B cell (primary cell): ENCODE measurements around the gene KRT80. TPM values are rescaled to one million over a fixed set of nuclear protein-coding genes. Genes with fewer than 3 reads are reported as not detected.

Source experiments
- ATAC-seq: fragments of 200-7000 bp; cut with Tn5 transposase; one replicate; pipeline ENCODE4 v1.10.0; 2021; ENCODE audit warnings: low read depth, mild to moderate bottlenecking, moderate number of reproducible peaks, moderate library complexity
- CTCF ChIA-PET: fragments of 350-600 bp; sonication (Branson Sonifier 250); formaldehyde crosslinking; loops from one replicate; lab custom pipeline; 2021; ENCODE audit warnings: antibody characterized with exemption, inconsistent platforms; lab: Charles Lee
- POLR2A ChIA-PET: fragments of 350-600 bp; sonication (Branson Sonifier 250); formaldehyde crosslinking; loops from one replicate; lab custom pipeline; 2021; ENCODE audit warnings: antibody characterized with exemption; lab: Charles Lee
- DNase-seq: peaks from one replicate; pipeline ENCODE4 v3.0.0; 2013
- H2AFZ ChIP-seq: 2 replicates; pipeline ENCODE4 v1.6.1; 2012; ENCODE audit warnings: mild to moderate bottlenecking, low read depth, low read length; ENCODE audit not compliant: insufficient read depth, poor library complexity, severe bottlenecking
- H3K27ac ChIP-seq, 2 donors: 1 replicate in 1 of 2; 2 replicates in 1 of 2; pipeline ENCODE4 v1.5.1; 2012 to 2013; ENCODE audit warnings: low read length in 2 of 2, mild to moderate bottlenecking in 2 of 2, moderate library complexity in 1 of 2
- H3K27me3 ChIP-seq, 4 experiments: fragments of 200-600 bp in 1 of 4; sonication (generic) in 1 of 4; replicated peaks in 1 of 4; 1 replicate in 2 of 4; 2 replicates in 2 of 4; pipeline versions ENCODE4 v1.6.1 to v1.7.0; 2013 to 2016; ENCODE audit warnings: low read length in 3 of 4, mild to moderate bottlenecking in 2 of 4, mixed read lengths in 1 of 4, moderate library complexity in 1 of 4; ENCODE audit not compliant: insufficient read depth in 4 of 4, control insufficient read depth in 3 of 4; ENCODE audit errors: control extremely low read depth in 1 of 4
- H3K36me3 ChIP-seq, 2 experiments: replicated peaks in 1 of 2; 1 replicate in 1 of 2; 2 replicates in 1 of 2; pipeline versions ENCODE4 v1.6.1 to v1.7.1; 2013; ENCODE audit warnings: low read length in 1 of 2; ENCODE audit not compliant: insufficient read depth in 2 of 2, control insufficient read depth in 1 of 2; ENCODE audit errors: control extremely low read depth in 1 of 2, extremely low read depth in 1 of 2
- H3K4me1 ChIP-seq, 2 donors: fragments of 200-600 bp in 1 of 2; sonication (generic) in 1 of 2; 1 replicate in 1 of 2; 2 replicates in 1 of 2; pipeline versions ENCODE4 v1.5.1 to v1.6.1; 2013 to 2017; ENCODE audit warnings: low read length in 2 of 2; ENCODE audit not compliant: control insufficient read depth in 2 of 2, insufficient read depth in 2 of 2
- H3K4me2 ChIP-seq: replicated peaks from 2 replicates; pipeline ENCODE3; 2012; ENCODE audit warnings: mild to moderate bottlenecking, low read depth, low read length; ENCODE audit not compliant: poor library complexity, severe bottlenecking
- H3K4me3 ChIP-seq, 5 experiments: fragments of 200-600 bp in 1 of 5; sonication (generic) in 1 of 5; 1 replicate in 3 of 5; 2 replicates in 2 of 5; pipeline versions ENCODE4 v1.5.1 to v1.7.0; 2011 to 2016; ENCODE audit warnings: low read length in 4 of 5, mild to moderate bottlenecking in 4 of 5, low read depth in 2 of 5, control low read depth in 1 of 5, moderate library complexity in 1 of 5; ENCODE audit not compliant: insufficient read depth in 1 of 5; ENCODE audit errors: control extremely low read depth in 1 of 5, extremely low read depth in 1 of 5
- H3K79me2 ChIP-seq: fragments of 200-600 bp; sonication (generic); one replicate; pipeline ENCODE4 v1.6.0; 2016; ENCODE audit warnings: low read length; ENCODE audit not compliant: control insufficient read depth, insufficient read depth
- H3K9ac ChIP-seq: fragments of 200-600 bp; sonication (generic); 2 replicates; pipeline ENCODE4 v1.6.1; 2017; ENCODE audit warnings: mild to moderate bottlenecking, low read length, moderate library complexity
- H3K9me3 ChIP-seq, 3 donors: one replicate each; pipeline versions ENCODE4 v1.6.1 to v1.7.1; 2013; ENCODE audit warnings: low read length in 2 of 3; ENCODE audit not compliant: control insufficient read depth in 2 of 3, insufficient read depth in 1 of 3; ENCODE audit errors: control extremely low read depth in 1 of 3
- H4K20me1 ChIP-seq: 2 replicates; pipeline ENCODE4 v1.6.0; 2012; ENCODE audit warnings: mild to moderate bottlenecking, low read length; ENCODE audit not compliant: insufficient read depth, control insufficient read depth, poor library complexity, severe bottlenecking
- H3K27ac Mint-ChIP-seq: one replicate; pipeline ENCODE4 v1.8.0; 2021; ENCODE audit warnings: mixed read lengths
- H3K27me3 Mint-ChIP-seq: one replicate; pipeline ENCODE4 v1.8.0; 2021; ENCODE audit warnings: mixed read lengths
- H3K4me1 Mint-ChIP-seq: one replicate; pipeline ENCODE4 v1.8.0; 2021; ENCODE audit warnings: mixed read lengths
- H3K4me3 Mint-ChIP-seq: one replicate; pipeline ENCODE4 v1.8.0; 2021; ENCODE audit warnings: mixed read lengths
- H3K9me3 Mint-ChIP-seq: one replicate; pipeline ENCODE4 v1.8.0; 2022; ENCODE audit warnings: mixed read lengths; ENCODE audit not compliant: insufficient read depth
- EZH2 ChIP-seq: IDR thresholded peaks from 2 replicates; pipeline ENCODE4 v1.6.1; 2012; ENCODE audit warnings: borderline replicate concordance, low read depth, mild to moderate bottlenecking, moderate library complexity, low read length; ENCODE audit not compliant: insufficient read depth, poor library complexity, severe bottlenecking
- WGBS: methylation state at CpG from one replicate; pipeline ENCODE4 v1.1.5; 2013; ENCODE audit warnings: missing lambda C conversion rate; ENCODE audit not compliant: insufficient coverage; 5-methylcytosine and 5-hydroxymethylcytosine counted together
- intact Hi-C: fragments of 100-400 bp; cut with micrococcal nuclease; formaldehyde crosslinking; loops from one replicate; pipeline ENCODE4 v1.10.0; 2022
- polyA plus RNA-seq: library from polyadenylated mRNA; depleted of rRNA; stranded (reverse); fragments of >200 nt; gene quantifications from 2 replicates; pipeline ENCODE4 v1.2.3, GENCODE V29; 2012
- total RNA-seq, 2 donors: library from RNA; stranded (reverse); fragments of 120-200 nt in 1 of 2; gene quantifications; 1 replicate in 1 of 2; 2 replicates in 1 of 2; pipeline versions ENCODE4 v1.2.3 to v1.2.4, GENCODE V29; 2013 to 2022
- TF ChIP-seq, protein P1 (sequence below): fragments of 200-600 bp; IDR thresholded peaks from one replicate; pipeline ENCODE4 v1.8.0; 2022; ENCODE audit warnings: antibody characterized with exemption, mild to moderate bottlenecking

KRT80 gene
- total and polyA plus RNA-seq, 2 donors (not counting 1 experiment from before 2014, with no cell fraction given) = not detected

DNA sequence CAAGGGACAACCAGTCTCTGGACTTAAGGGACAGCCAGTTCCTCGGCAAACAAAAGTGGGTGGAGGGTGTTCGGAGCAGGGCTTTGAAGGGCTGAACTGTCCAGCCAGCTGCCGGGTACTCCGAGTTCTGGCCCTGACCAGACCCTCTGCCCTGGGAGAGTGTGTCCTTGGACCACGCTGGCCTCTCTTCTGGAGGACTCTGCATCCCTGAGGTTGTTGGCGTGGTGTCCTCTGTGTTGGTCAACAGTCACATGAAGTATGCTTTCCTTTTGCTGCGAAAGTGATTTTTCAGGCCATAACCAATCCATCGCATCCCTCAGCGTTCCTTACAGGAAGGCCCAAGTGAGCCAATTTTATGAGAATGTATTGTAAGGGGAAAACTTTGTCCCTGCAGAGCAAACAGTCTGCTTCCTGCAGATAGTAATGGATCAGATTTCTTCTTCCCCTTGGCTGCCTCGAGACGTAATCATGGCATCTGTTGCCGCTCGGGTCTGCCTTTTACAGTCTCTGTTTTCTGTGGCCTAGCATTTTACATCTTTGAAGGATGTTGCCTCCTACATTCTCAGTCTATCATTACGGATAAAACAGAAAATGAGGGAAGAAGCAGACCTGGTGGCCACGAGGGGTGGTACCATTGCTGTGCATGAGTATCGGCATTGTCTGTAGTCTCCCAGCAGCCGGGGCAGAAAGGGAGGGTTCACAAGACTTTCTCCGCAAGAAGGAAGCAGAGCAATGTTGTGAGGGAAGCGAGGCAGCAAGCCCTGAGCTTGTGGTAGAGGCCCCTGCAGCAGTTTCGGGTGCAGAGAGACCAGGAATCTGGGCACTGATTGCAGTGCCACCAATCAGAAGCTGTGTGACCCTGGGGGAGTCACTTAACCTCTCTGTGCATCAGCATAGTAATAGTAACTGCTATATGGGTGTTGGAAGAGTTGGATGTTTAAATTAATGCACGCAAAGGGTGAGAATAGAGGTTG lies 64.9 kb downstream of the KRT80 start:
- no peak overlapping the region for H3K27ac ChIP-seq
- H4K20me1 ChIP-seq = no peaks in the 10 kb centered on the region
- 48% methylated on average over 16 of the region's 21 CpGs for WGBS
- H3K36me3 ChIP-seq = no peaks in the 10 kb centered on the region
- H3K9me3 Mint-ChIP-seq = no peaks in the 10 kb centered on the region
- H3K4me3 ChIP-seq = no peak overlapping the region
- intact Hi-C loops = no loop called here
- H3K9ac ChIP-seq = no peak overlapping the region
- H3K4me1 ChIP-seq = peaks cover 0 to 3% of the 10 kb centered on the region in 2 donors
- ChIA-PET CTCF (interaction anchor here (1.1 to 11.3 kb wide), 4 partner anchors 10 to 201 kb away, joined by 3 to 407 read pairs (median 7); no protein-coding TSS in a partner anchor), POLR2A (no interaction called here)
- TF ChIP-seq EZH2 = no peak
- TF ChIP-seq, protein P1, sequence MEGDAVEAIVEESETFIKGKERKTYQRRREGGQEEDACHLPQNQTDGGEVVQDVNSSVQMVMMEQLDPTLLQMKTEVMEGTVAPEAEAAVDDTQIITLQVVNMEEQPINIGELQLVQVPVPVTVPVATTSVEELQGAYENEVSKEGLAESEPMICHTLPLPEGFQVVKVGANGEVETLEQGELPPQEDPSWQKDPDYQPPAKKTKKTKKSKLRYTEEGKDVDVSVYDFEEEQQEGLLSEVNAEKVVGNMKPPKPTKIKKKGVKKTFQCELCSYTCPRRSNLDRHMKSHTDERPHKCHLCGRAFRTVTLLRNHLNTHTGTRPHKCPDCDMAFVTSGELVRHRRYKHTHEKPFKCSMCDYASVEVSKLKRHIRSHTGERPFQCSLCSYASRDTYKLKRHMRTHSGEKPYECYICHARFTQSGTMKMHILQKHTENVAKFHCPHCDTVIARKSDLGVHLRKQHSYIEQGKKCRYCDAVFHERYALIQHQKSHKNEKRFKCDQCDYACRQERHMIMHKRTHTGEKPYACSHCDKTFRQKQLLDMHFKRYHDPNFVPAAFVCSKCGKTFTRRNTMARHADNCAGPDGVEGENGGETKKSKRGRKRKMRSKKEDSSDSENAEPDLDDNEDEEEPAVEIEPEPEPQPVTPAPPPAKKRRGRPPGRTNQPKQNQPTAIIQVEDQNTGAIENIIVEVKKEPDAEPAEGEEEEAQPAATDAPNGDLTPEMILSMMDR = no peak
- no peaks in the 10 kb centered on the region for H3K79me2 ChIP-seq
- H2AFZ ChIP-seq = no peak overlapping the region
- peaks cover 1% of the 10 kb centered on the region for H3K4me1 Mint-ChIP-seq
- H3K9me3 ChIP-seq = peaks cover 0 to 12% (median 0%) of the 10 kb centered on the region in 3 donors
- ATAC-seq = no peak
- H3K27me3 Mint-ChIP-seq = peaks cover 23% of the 10 kb centered on the region
- DNase-seq = no peak
- no peak overlapping the region for H3K27ac Mint-ChIP-seq
- no peak overlapping the region for H3K4me2 ChIP-seq
- peaks cover 0 to 25% (median 7%) of the 10 kb centered on the region in 4 experiments for H3K27me3 ChIP-seq
- no peak overlapping the region for H3K4me3 Mint-ChIP-seq
